C4-2B (cell line): ENCODE results near the gene MROH2A.

Experiments used
- ZFX ChIP-seq: fragments of 450-650 bp; IDR thresholded peaks from 2 replicates; pipeline ENCODE4 v1.6.1; 2017
- TF ChIP-seq, protein P1 (sequence below): fragments of 450-650 bp; conservative IDR thresholded peaks from 2 replicates; pipeline ENCODE4 v1.5.1; 2017; ENCODE audit warnings: mild to moderate bottlenecking

DNA sequence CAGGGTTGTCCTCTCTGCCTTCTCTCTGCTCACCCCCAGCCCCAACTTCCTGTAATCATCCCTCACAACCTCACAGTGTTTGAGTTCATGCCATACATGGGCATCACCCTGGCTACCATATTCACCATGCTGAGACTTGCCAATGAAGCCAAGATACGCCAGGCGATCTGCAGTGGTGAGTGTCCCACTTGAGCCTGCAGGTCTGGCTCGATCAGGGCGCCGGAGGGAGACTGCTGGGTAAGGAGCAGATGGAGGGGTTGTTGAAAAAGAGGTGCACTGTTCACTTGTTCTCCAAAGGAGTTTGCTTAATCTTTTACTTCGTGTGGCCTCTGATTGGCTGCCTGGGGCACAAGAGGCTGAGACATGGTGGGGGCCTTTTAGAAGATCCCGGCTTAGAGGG, 14.6 kb downstream of the MROH2A start:
- TF ChIP-seq, protein P1, sequence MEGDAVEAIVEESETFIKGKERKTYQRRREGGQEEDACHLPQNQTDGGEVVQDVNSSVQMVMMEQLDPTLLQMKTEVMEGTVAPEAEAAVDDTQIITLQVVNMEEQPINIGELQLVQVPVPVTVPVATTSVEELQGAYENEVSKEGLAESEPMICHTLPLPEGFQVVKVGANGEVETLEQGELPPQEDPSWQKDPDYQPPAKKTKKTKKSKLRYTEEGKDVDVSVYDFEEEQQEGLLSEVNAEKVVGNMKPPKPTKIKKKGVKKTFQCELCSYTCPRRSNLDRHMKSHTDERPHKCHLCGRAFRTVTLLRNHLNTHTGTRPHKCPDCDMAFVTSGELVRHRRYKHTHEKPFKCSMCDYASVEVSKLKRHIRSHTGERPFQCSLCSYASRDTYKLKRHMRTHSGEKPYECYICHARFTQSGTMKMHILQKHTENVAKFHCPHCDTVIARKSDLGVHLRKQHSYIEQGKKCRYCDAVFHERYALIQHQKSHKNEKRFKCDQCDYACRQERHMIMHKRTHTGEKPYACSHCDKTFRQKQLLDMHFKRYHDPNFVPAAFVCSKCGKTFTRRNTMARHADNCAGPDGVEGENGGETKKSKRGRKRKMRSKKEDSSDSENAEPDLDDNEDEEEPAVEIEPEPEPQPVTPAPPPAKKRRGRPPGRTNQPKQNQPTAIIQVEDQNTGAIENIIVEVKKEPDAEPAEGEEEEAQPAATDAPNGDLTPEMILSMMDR = no peak
- TF ChIP-seq ZFX = no peak
